Brain microvascular endothelial cell (primary cell): ENCODE measurements around the gene FGA.

ENCODE experiments used
- DNase-seq: peaks from one replicate; pipeline ENCODE4 v3.0.0-alpha.2; 2020
- H3K27ac ChIP-seq: fragments of 250-450 bp; sonication (Bioruptor Pico); 2 replicates; pipeline ENCODE4 v1.5.1; 2020; ENCODE audit warnings: mild to moderate bottlenecking, moderate library complexity
- H3K27me3 ChIP-seq: fragments of 250-450 bp; sonication (Bioruptor Pico); replicated peaks from 2 replicates; pipeline ENCODE4 v1.5.1; 2020; ENCODE audit warnings: mild to moderate bottlenecking
- H3K36me3 ChIP-seq: fragments of 250-450 bp; sonication (Bioruptor Pico); replicated peaks from 2 replicates; pipeline ENCODE4 v1.5.1; 2020; ENCODE audit warnings: mild to moderate bottlenecking
- H3K4me3 ChIP-seq: 2 replicates; pipeline ENCODE4 v1.5.1; 2011; ENCODE audit warnings: low read depth, mild to moderate bottlenecking, control low read depth, low read length, moderate library complexity
- CTCF ChIP-seq: IDR thresholded peaks from 2 replicates; pipeline ENCODE4 v1.5.1; 2011; ENCODE audit warnings: low read depth, mild to moderate bottlenecking, moderate library complexity, low read length, control low read depth, inconsistent platforms; ENCODE audit errors: missing control alignments
- in situ Hi-C: cut with HindIII; loops from 2 replicates; pipeline ENCODE4 v1.10.0; 2017; ENCODE audit warnings: low sequenced_read_pairs, low pct_ligation_motif_present

FGA gene

DNA sequence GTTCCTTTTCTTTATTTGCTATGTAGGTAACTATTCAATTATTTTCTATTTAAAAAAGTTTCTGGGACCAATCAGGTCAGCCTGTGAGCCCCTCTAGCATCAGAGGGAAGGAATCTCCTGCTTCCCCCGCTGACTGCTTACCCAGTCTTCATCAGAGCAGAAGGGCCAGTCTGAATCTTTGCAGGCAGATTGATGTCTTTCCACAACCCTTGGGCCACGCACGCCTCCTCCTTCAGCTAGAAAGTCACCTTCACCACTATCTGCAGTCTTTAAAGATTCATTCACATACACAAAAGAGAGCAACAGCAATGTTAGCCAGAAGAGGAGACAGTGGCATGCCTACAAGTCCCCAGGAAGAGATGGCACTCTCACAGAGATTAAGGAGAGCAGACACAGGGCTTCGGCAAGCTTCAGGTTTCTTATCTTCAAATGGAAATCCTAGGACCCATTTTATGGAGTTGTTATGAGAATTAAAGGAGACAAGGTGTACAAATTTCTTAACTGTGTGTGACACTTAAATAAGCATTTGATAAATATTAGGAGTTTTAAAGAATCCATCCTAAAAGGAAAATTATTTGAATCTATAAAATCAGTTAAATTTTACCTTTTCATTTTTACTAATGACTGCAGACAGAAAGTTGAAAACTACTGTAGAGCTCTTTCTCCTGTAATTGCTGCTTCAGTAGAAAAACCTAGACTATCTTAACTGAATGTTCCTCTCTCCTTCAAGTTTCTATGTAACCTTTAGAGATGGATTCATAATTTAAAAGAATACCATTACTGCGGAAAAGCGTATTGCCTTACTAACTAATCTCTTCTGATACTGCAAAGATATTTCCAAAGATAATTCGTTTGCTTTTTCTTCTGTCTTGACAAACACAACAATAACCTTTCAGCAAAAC is 995 bp downstream of the FGA start:
- Histone ChIP-seq H3K36me3 (no peaks in the 10 kb centered on the region), H3K4me3 (no peak overlapping the region), H3K27ac (no peak overlapping the region), H3K27me3 (no peaks in the 10 kb centered on the region)
- TF ChIP-seq CTCF: no peak
- in situ Hi-C loops: no loop called here
- no peak for DNase-seq

- Histone ChIP-seq H3K36me3 (no peaks in the 10 kb centered on the region), H3K27ac (no peak overlapping the region), H3K4me3 (no peak overlapping the region), H3K27me3 (no peaks in the 10 kb centered on the region)
- in situ Hi-C loops: no loop called here
- TF ChIP-seq CTCF: no peak
- no peak for DNase-seq
These were observed 2.3 kb downstream of the FGA start for GRCh38 chr4:154588198-154588597.

DNA sequence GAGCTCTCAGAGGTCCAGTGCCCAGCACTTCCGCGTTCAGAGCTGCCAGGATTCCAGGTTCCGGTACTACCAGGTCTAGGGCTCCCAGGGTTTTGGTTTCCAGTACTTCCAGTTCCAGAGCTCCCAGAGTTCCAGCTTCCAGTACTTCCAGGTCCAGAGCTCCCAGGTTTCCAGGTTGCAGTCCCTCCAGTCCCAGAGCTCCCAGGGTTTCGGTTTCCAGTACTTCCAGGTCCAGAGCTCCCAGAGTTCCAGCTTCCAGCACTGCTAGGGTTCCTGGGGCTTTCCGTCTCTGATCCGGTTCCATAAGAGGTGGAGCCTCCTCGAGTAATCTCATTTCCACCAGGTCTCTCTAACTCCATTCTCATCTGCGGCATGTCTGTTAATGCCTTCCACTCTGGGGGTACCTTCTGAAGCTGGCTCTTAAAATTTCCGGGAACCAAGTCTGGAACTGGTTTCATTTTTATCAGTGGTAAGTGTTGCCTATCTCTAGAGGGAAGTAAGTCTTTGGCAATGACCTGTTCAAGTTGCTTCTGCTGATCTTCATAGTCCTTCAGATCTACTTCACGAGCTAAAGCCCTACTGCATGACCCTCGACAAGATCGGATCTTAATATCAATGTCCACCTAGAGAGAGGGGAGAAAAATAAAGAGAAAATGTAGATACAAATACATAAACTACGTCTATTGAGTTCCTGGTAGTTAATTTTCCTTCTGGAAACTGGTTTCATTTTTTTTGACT is 4.1 kb downstream of the FGA start:
- TF ChIP-seq CTCF: no peak
- in situ Hi-C loops: no loop called here
- Histone ChIP-seq H3K4me3 (no peak overlapping the region), H3K27me3 (no peaks in the 10 kb centered on the region), H3K27ac (no peak overlapping the region), H3K36me3 (no peaks in the 10 kb centered on the region)
- DNase-seq: no peak

DNA sequence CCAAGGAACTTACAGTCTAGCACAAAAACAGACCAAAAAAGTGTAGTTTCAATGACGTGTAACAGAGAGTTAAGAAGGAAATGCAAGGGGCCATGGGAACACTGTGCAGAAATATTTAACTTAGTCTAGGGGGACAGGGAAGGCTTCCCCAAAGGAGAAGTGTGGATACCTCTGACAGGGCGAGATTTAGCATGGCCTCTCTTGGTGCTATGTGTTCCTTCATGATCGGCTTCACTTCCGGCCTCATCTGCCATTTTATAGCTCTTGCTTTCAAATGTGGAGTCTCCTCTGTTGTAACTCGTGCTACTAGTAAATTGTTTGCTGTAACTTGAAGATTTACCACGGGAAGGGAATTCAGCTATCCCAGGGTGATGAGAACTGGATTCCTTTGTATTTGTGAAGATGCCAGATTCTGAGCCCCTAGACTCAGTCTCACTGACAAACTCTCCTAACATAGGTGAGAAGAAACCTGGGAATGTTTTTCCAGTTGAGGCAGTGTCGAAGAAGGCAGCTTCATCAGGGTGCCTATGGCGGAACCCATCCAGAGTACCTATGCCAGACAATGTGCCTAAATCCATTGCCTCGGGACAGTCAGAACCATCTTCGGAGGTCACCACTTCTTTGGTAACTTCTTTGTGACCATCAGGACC is 5.0 kb downstream of the FGA start:
- in situ Hi-C loops: no loop called here
- no peak for TF ChIP-seq CTCF
- H3K36me3 ChIP-seq: no peaks in the 10 kb centered on the region
- no peak for DNase-seq
- H3K27ac ChIP-seq: no peak overlapping the region
- no peak overlapping the region for H3K4me3 ChIP-seq
- H3K27me3 ChIP-seq: no peaks in the 10 kb centered on the region

DNA sequence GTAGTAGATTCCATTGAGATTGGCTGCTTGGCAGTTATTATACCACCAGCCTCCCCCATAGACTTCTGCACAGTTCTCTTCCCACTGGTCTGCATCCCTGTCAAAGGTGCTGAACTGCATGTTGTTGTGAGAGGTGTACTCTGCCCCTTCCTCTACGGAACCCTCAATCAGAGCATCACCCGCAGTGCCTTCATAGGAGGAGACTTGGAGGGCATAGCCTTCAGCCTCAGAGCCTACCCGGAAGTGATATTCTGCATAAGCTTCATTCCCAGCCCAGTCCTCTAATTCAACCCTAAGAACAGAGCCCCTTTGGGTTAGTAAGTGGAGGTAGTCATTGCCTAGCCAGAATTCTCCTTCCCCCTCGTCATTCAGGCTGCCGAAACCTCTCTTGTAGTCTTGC is 6.3 kb downstream of the FGA start:
- in situ Hi-C loops: no loop called here
- DNase-seq: no peak
- no peaks in the 10 kb centered on the region for H3K36me3 ChIP-seq
- no peak for TF ChIP-seq CTCF
- no peaks in the 10 kb centered on the region for H3K27me3 ChIP-seq
- no peak overlapping the region for H3K4me3 ChIP-seq
- no peak overlapping the region for H3K27ac ChIP-seq
